ENCODE results near the gene ZNF341. TPM values are rescaled to one million over a fixed set of nuclear protein-coding genes. Genes with fewer than 3 reads are reported as not detected.

ZNF341 gene
- total RNA-seq, 4 donors from 2014 or later: 1.7 to 4.4 (median 2.9) TPM

GRCh38 chr20:33757458-33757857 lies 25.7 kb downstream of the ZNF341 start:
- Histone ChIP-seq H3K27me3 (no peaks in the 10 kb centered on the region), H3K27ac (no peak overlapping the region), H3K36me3 (peaks cover 0 to 86% of the 10 kb centered on the region in 2 donors), H3K4me3 (no peak overlapping the region), H3K4me1 (no peaks in the 10 kb centered on the region), H3K9me3 (peaks cover 0 to 11% (median 0%) of the 10 kb centered on the region in 3 donors)
- TF ChIP-seq POLR2A (IDR thresholded peaks at IDR 0.05): no peak
- 60 to 100% methylated on average over 1 of the region's 1 CpG for WGBS, 2 donors (ENCODE audit: low coverage in 1 of 2)
- no peak for ATAC-seq

DNA sequence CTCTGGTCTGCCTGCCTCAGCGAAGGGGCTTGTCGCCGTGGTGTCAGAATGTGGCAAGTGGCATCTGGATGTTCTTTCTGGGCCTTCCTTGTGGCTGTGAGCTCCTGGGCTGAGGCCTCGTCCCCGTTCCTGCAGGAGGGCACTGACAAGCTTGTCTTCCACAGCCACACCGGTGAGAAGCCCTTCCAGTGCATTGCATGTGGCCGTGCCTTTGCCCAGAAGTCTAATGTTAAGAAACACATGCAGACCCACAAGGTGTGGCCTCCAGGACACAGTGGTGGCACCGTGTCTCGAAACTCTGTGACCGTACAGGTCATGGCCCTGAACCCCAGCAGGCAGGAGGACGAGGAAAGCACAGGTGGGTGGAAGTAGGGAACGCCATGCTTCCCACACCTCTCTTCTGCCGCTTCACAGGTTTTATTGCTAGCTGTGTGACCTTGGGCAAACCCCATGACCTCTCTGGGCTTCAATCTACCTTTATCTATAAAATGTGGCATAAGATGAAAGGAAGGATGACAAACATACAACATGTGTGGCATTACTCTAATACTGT lies 30.0 kb downstream of the ZNF341 start:
- Histone ChIP-seq H3K4me3 (no peak overlapping the region), H3K36me3 (peaks cover 0 to 76% of the 10 kb centered on the region in 2 donors), H3K9me3 (peaks cover 0 to 11% (median 0%) of the 10 kb centered on the region in 3 donors), H3K27ac (no peak overlapping the region), H3K4me1 (no peaks in the 10 kb centered on the region), H3K27me3 (no peaks in the 10 kb centered on the region)
- WGBS, 2 donors (ENCODE audit: low coverage in 1 of 2): 91 to 100% methylated on average over 1 to 8 of the region's 13 CpGs
- ATAC-seq: no peak
- TF ChIP-seq POLR2AphosphoS5 (IDR thresholded peaks at IDR 0.05) (no peak), CTCF (IDR thresholded peaks at IDR 0.05) (no peak), EP300 (IDR thresholded peaks at IDR 0.05) (no peak), POLR2A (IDR thresholded peaks at IDR 0.05) (no peak)

DNA sequence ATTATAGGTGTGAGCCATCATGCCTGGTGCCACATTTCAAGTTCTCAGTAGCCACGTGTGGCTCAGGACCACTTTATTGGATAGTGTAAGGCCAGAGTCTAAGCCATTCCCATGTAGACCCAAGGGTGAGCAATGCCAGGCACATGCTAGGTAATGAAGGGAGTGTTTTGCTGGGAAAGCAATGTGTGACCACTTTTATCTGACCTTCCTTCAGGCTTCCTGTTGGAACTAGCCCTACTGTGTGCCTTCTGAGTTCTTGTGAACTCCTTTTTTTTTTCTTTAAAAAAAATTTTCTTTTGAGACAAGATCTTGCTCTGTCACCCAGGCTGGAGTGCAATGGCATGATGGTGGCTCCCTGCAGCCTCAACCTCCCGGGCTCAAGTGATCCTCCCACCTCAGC lies 33.3 kb downstream of the ZNF341 start:
- TF ChIP-seq CTCF (IDR thresholded peaks at IDR 0.05) (no peak), POLR2A (IDR thresholded peaks at IDR 0.05) (no peak), POLR2AphosphoS5 (IDR thresholded peaks at IDR 0.05) (no peak), EP300 (IDR thresholded peaks at IDR 0.05) (no peak)
- ATAC-seq: no peak
- peaks cover 0 to 74% of the 10 kb centered on the region in 2 donors for H3K36me3 ChIP-seq

GRCh38 chr20:33765592-33765991 lies 33.8 kb downstream of the ZNF341 start:
- H3K27me3 ChIP-seq: no peaks in the 10 kb centered on the region
- WGBS, 2 donors (ENCODE audit: low coverage in 1 of 2): 97 to 100% methylated on average over 3 to 5 of the region's 5 CpGs
- no peak for ATAC-seq
- H3K9me3 ChIP-seq: no peaks in the 10 kb centered on the region
- no peak for TF ChIP-seq POLR2AphosphoS5 (IDR thresholded peaks at IDR 0.05)
- no peak for TF ChIP-seq CTCF (IDR thresholded peaks at IDR 0.05)
- TF ChIP-seq EP300 (IDR thresholded peaks at IDR 0.05): no peak
- no peak for TF ChIP-seq POLR2A (IDR thresholded peaks at IDR 0.05)
- no peak overlapping the region for H3K4me3 ChIP-seq
- peaks cover 0 to 75% of the 10 kb centered on the region in 2 donors for H3K36me3 ChIP-seq
- H3K27ac ChIP-seq: no peak overlapping the region
- no peaks in the 10 kb centered on the region for H3K4me1 ChIP-seq

More for the DNA sequence above, 33.3 kb downstream of the ZNF341 start:
- Histone ChIP-seq H3K27me3 (no peaks in the 10 kb centered on the region), H3K4me3 (no peak overlapping the region), H3K9me3 (no peaks in the 10 kb centered on the region), H3K4me1 (no peaks in the 10 kb centered on the region), H3K27ac (no peak overlapping the region)
- WGBS, 2 donors (ENCODE audit: low coverage in 1 of 2): 80 to 100% methylated on average over 1 to 2 of the region's 2 CpGs

- Histone ChIP-seq H3K27ac (no peak overlapping the region), H3K27me3 (no peaks in the 10 kb centered on the region), H3K4me3 (no peak overlapping the region), H3K36me3 (peaks cover 0 to 77% of the 10 kb centered on the region in 2 donors), H3K9me3 (no peaks in the 10 kb centered on the region), H3K4me1 (no peaks in the 10 kb centered on the region)
- WGBS, 2 donors (ENCODE audit: low coverage in 1 of 2): 94% methylated on average over 3 of the region's 9 CpGs; no CpG with 5 or more reads in 1 of the 2 donors
- no peak for ATAC-seq
- no peak for TF ChIP-seq CTCF (IDR thresholded peaks at IDR 0.05)
- no peak for TF ChIP-seq EP300 (IDR thresholded peaks at IDR 0.05)
- no peak for TF ChIP-seq POLR2AphosphoS5 (IDR thresholded peaks at IDR 0.05)
- no peak for TF ChIP-seq POLR2A (IDR thresholded peaks at IDR 0.05)
Measured at GRCh38 chr20:33766686-33767085, 34.9 kb downstream of the ZNF341 start.
